Activated CD4-positive, alpha-beta T cell treated with anti-CD3 and anti-CD28 coated beads for 4 hours (primary cell): ENCODE data around the gene SLC4A2.

Experiments
- DNase-seq, 2 donors: peaks; one replicate each; pipeline ENCODE4 v3.0.0-alpha.2; 2020

Gene SLC4A2

GRCh38 chr7:151045262-151045661, 14.1 kb upstream of the SLC4A2 start:
- DNase-seq, result no peak

GRCh38 chr7:151045967-151046366, 13.4 kb upstream of the SLC4A2 start:
- DNase-seq, result no peak

- DNase-seq, result no peak
These were observed 12.5 kb upstream of the SLC4A2 start for GRCh38 chr7:151046603-151047573.

DNA sequence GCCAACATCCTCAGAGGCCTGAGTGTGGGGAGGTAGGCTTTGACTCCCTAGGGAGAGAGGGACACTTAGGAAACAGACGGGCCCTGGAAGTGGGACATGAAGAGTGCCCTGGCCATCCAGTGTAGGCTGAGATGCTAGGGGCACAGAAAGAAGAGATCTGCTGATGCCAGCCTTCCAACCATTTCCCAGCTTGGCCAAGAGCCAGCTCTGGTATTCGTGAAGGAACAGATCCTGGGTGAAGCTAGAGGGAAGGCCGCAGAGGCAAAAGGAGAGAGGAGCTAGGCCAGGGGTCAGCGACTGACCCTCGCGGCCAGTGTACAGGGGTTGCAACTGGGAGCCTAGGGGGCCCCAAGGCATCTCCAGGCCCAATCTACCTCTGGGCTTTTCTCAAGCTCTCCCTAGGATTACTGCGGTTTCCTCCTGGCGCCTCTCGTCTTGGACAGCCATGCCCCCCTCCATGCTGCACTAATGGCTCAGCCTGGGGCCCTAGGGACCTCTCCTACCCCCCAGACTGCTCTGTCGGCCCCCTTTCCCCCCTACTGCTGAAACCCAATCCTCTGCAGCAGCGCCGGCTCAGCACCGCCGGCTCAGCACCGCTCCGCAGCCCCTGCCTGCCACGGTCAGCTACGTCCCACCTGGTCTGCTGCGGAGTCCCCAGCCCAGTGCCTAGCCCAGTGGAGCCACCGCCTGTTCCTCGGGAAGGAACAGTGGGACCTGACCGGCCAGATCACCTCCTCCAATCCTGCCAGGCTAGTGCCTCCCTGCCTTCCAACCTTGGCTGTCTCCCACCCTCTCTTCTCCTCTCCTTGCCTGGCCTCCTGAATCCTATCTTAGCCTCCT, 11.2 kb upstream of the SLC4A2 start, which contains the start of gene ASIC3:
Gene ASIC3 (plus strand): TSS at position 556 of the 840 bp plus-strand sequence. CDS start 355 bp downstream, outside the sequence.
- DNase-seq, result no peak

- DNase-seq, result no peak
These were observed 10.4 kb upstream of the SLC4A2 start for GRCh38 chr7:151048911-151049463.

DNA sequence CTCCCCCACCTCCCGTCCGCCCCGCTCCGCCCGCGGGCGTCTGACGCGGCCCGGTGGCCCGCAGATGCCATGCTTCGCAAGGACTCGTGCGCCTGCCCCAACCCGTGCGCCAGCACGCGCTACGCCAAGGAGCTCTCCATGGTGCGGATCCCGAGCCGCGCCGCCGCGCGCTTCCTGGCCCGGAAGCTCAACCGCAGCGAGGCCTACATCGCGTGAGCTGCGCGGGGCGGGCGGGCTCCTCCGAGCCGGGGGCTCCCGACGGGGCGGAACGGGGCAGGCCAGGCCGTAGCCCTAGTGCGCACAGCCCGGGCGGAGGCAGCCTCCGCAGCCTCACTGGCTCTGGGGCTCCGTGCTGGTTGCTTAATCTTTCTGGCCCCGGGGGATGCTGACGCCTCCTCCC, 8.3 kb upstream of the SLC4A2 start:
- DNase-seq, result peak; percentile 21 to 31

GRCh38 chr7:151053096-151053495, 6.3 kb upstream of the SLC4A2 start:
- no peak for DNase-seq

- DNase-seq, result no peak
These were observed 5.6 kb upstream of the SLC4A2 start for GRCh38 chr7:151053751-151054150.

DNA sequence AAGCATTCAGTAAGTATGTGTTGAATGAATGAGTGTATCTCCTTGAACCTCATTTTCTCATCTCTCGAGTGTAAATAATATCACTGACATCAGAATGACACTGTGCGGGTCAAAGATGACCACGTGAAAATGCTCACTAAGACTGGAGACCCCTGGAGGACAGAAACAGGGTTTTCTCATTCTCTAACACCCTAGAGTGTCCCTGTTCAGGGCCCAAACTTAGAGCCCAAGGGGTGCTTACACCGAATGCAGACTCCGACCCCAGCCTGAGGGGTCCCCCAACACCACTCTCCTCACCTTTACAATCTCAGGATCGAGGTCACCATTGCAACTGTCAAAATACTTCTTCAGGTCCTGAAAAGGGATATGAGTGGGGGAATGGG, 3.1 kb upstream of the SLC4A2 start:
- no peak for DNase-seq

DNA sequence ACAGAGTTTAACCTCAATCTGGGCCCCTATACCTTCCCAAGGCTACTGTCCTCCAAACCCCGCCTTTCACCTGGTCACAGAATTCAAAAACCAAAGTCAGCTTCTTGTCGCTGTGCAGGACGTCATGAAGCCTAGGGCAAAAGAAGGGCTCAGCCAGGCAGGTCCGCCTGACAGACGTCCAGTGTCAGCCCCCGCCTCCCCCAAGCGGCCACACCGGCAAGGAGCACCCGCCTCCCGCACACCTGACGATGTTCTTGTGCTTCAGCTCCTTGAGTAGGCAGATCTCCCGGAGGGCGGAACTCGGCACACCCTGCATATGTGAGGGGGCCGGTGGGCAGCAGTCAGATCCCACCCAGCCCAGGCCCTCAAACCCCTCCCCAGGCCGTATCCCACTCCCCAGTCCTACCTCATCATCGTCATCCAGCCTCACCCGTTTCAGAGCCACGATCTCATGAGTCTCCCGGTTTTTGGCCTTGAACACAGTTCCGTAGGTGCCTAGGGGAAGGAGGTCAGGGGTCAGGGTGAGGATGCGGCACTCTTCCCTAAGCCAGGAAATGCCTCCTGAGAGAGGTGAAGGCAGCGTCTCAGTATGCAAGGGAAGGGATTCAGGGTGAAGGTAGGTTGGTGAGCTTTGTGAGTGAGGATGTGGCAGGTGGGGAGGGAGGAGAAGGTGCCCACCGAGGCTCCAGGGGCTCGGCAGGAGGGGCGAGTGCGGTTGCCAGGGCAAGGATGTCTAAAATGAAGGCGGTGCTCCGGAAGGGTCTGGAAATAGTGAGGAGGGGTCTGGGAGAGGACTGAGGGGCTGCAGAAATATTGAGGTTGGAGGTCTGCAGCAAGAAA, 2.5 kb upstream of the SLC4A2 start:
- DNase-seq, result no peak

DNA sequence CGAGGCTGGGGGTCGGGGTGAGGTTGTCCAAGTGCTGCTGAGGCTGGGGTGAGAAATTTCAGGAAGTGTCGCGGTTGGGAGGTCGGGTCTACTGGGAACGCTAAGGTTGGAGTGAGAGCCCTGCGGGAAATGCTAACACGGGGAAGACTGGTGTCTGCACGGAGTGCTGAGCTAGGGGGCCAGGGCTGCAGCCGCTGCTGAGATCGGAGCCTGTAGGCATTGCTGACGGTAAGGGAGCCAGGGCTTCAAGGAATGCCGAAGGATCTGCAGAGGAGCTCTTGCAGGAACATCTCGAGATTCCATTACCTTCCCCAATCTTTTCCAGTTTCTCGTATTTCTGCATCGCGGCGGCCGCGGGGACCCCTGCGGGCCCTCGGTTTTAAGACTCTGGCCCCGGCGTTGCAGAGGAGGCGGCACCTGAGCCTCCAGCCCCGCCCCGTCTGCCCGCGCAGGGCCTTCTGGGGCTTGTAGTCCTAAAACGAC, 1.8 kb upstream of the SLC4A2 start, which contains the start of gene CDK5:
Gene CDK5 (minus strand): TSS at position 392 of the 483 bp plus-strand sequence. CDS start 49 bp downstream, at position 343.
- no peak for DNase-seq

DNA sequence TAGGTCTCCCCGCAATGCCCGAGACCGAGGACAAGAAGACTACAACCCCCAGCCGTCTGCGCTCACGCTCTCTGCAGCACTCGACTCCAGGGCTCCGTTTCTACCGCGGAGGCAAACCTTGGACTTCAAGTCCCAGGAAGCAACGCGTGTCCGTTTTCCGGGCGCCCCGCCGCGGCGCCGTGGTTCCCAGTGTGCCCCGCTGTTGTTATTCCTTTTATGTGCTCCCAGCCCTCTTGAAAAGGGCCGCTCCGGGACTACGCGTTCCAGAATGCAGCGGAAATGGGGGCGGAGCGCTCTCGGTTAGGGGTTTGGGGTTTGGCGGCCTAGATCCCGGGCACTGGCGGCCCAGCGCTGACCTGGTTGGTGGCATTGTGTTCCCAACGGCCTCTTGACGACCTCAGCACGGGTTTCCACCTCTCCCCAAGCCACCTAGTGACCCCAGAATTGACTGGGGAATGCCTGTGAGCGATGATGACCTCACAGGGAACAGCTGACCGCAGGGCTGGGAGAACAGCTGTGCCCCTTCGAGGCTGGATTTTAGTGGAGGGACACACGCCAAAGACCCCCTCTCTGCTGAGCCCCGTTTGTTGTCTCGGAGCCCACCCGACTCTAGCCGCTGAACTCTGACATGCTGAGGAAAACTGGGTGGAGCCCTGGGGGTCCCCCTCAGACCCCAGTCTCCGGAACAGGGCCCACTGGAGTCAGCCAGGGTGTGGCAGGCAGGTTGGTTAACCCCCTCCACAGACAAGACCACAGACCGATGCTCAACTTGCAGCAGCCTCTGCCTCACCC, 1.2 kb upstream of the SLC4A2 start:
- DNase-seq, result peak; percentile 97

DNA sequence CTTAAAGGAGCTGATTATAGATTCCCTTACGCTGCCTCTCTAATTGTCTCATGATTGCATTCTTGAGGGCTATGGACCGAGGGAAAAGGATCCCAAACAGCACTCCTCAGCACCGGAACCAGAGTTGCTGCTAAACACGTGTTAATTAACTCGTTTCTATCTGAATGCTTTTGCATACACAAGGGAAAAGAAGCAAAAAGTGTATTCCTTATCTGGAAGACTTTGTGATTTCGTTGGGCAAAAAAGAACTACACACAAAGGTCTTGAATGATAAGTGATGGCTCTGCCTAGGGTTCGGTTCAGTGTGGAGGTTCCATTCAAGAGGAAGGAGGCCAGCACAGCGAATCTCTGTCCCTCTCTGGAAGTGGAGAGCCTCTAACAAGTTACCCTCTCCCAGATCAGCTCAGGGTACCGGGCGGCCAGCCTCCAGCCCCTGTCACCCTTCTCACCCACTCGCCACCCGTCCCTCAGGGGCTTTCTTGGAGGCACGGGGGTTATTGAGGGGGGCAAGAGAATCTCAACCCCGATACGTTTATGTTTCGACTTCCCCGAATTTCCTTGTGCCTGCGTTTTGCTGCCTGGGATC, 515 bp upstream of the SLC4A2 start:
- DNase-seq, result peak in 1 of 2 donors; percentile 22

DNA sequence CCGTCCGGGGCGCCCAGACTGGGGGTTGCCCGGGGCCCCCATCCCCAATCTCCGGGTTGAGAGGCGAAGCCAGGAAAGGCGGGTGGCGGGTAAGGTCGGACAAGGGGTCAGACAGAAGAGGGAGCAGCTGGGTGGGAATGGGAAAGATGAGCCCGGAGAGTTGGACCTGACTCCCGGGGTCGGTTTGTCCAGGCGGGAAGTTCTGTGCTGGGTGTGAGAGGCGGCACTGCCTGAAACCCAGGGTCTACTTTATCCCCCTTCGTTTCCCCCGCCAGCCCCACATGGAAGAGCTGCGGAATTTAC, 675 bp downstream of the SLC4A2 start:
- no peak for DNase-seq

- DNase-seq, result peak in 1 of 2 donors; percentile 26
These were observed 1.2 kb downstream of the SLC4A2 start for GRCh38 chr7:151060416-151061212.

- DNase-seq, result no peak
These were observed 2.1 kb downstream of the SLC4A2 start for GRCh38 chr7:151061213-151062110.

GRCh38 chr7:151062111-151062398, 2.7 kb downstream of the SLC4A2 start:
- no peak for DNase-seq

GRCh38 chr7:151062399-151063211, 3.2 kb downstream of the SLC4A2 start:
- no peak for DNase-seq
